Umbilical cord (tissue), 2 donors: Measurements from ENCODE around the gene BRD8. TPM values are rescaled to one million over a fixed set of nuclear protein-coding genes. Genes with fewer than 3 reads are reported as not detected.
A peak's percentile ranks its signal among the peaks of the same experiment; 100 is the strongest.
"Not testable (repeated sequence)": the region's sequence is repeated elsewhere in the genome, so short reads cannot be mapped to it uniquely, and the experiment has no call there.

Source experiments
- DNase-seq: peaks from one replicate; pipeline ENCODE4 v3.0.0-alpha.2; 2015; ENCODE audit warnings: low spot score
- total RNA-seq: library from RNA; depleted of rRNA; stranded (reverse); fragments of >200 nt; gene quantifications from one replicate; pipeline ENCODE4 v1.2.3, GENCODE V29; 2014; ENCODE audit warnings: low replicate concordance; ENCODE audit not compliant: insufficient read depth

Gene BRD8
- total RNA-seq, 1 donor from 2014 or later, result 19.3 TPM

DNA sequence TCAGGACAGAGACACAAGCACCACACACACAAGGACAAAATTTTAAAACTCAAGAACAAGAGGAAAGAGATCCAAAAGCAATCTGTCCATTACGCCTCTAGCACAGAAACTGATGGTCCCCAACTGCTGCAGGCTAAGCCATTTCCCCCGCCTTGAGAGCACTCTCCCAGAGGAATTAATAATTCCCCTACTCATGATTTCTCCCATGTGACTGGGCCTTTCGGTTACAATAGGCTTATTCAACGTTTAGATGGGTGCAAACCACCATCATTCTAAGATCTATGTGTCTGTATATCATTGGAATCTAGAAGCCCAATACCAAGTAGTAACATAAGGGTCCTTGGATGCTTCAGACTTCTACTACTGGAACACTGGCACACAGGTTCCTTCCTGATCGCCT is 18.8 kb downstream of the BRD8 start:
- DNase-seq, result no peak

DNA sequence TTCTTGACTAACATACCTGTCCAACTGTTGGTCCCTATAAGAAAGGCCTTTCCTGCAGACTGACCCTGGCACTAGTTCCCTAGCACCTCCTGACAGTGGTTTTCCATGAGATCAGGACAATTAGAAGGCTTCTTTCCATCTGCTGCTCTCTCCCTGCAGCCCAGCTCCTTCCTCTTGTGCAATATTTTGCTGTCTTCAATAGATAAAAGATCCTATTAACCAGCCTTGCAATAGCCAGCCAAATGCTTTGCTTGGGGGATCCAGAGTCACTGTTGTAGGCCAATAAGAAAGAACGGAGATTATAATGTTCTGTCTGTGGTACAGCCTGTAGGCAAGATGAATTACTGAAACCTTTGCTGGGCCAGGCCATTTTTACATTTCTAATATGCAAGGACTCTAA is 20.8 kb downstream of the BRD8 start:
- no peak for DNase-seq

DNA sequence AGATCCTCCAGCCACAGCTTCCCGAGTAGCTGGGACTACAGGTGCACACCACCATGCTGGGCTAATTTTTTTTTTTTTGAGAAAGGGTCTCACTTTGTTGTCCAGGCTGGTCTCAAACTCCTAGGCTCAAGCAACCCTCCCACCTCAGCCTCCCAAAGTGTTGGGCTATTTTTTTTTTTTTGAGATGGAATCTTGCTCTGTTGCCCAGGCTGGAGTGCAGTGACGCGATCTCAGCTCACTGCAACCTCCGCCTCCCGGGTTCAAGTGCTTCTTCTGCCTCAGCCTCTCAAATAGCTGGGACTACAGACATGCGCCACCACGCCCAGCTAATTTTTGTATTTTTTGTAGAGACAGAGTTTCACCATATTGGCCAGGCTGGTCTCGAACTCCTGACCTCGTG is 22.5 kb downstream of the BRD8 start:
- DNase-seq, result not testable (repeated sequence)

DNA sequence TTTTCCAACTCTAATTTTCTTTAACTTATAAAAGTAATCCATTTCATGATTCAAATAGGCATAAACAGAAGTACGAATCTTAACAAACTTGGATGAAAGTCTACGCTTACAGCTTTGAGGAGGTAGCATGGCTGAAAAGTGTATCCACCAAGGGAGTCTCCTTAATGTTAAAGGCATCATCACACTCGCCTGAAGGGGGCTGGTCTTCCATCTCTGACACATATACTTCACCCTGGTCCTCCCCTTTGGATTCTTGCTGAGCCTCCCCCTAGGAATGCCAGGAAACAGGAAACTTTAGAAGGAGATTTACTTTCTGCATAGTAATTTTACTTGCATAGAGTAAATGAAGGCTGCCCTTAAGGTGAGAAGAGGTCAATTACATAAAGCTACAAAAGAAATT is 28.9 kb downstream of the BRD8 start:
- no peak for DNase-seq

DNA sequence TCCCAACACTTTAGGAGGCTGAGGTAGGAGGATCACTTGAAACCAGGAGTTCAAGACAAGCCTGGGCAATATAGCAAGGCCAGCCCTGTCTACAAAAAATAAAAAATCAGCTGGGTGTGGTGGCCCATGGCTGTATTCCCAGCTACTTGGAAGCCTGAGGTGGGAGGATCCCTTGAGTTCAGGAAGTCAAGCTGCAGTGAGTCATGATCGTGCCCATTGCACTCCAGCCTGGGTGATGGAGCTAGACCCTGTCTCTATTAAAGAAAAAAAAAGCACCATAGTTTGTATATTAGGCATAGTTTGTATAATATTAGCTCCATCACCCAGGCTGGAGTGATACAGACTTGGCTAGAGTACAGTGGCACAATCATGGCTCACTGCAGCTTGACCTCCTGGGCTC is 29.6 kb downstream of the BRD8 start:
- peak; percentile 80 for DNase-seq

DNA sequence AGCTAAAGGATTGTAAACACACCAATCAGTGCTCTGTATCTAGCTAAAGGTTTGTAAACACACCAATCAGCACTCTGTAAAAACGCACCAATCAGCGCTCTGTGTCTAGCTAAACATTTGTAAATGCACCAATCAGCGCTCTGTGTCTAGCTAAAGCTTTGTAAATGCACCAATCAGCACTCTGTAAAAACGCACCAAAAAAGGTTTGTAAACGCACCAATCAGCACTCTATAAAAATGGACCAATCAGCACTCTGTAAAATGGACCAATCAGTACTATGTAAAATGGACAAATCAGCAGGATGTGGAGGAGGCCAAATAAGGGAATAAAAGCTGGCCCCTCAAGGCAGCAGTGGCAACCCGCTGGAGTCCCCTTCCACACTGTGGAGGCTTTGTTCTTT is 34.9 kb downstream of the BRD8 start:
- not testable (repeated sequence) for DNase-seq

DNA sequence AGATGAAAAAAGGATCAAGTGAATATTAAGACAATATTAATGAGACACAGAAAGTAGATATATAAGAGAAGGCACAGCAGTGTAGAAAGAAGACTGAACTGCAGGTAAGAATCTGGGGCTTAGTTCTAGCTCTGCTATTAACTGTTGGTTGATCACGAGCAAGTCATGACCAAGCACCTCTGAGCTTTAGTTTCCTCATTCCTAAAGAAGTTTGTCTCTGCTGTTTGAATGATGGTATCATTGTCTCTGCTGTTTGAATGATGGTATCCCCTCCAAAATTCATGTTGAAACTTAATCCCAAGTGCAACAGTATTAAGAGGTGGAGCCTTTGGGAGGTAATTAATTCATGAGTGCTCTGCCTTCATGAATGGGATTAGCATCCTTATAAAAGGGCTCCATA is 36.7 kb downstream of the BRD8 start:
- DNase-seq, result no peak

DNA sequence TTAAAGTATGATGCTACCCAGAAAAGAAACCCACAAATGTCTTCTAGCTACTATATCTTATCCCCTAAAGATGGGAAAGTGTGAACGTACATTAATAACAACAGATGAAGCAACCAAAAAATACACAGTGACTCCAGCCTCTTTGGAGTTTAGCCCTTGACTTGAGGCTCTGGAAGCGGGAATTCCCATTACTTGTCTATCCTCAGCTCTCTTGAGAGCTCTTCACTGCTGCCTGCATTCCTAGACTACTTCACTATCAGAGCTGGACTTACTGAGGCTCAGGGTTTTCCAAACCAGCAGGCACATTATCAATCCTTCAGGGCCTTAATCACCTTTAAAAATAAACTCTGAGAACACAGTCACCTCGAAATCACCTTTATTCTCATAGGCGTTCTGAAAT is 38.2 kb downstream of the BRD8 start:
- peak; percentile 28 for DNase-seq

DNA sequence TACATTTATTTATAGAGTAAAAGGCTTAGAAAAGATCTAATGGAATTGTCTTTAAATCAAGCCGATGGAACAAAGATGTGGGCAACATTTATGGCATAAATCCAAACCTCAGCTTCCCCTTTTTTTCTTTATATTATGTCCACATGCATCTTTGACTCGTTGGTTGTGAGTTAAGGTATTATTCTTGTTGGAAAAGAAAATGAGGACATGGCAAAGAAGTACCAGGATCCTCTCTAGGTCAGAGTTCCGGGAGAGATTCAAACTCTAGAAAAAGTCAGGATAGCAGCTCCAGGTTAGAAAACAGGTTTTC is 38.7 kb downstream of the BRD8 start:
- DNase-seq, result no peak

DNA sequence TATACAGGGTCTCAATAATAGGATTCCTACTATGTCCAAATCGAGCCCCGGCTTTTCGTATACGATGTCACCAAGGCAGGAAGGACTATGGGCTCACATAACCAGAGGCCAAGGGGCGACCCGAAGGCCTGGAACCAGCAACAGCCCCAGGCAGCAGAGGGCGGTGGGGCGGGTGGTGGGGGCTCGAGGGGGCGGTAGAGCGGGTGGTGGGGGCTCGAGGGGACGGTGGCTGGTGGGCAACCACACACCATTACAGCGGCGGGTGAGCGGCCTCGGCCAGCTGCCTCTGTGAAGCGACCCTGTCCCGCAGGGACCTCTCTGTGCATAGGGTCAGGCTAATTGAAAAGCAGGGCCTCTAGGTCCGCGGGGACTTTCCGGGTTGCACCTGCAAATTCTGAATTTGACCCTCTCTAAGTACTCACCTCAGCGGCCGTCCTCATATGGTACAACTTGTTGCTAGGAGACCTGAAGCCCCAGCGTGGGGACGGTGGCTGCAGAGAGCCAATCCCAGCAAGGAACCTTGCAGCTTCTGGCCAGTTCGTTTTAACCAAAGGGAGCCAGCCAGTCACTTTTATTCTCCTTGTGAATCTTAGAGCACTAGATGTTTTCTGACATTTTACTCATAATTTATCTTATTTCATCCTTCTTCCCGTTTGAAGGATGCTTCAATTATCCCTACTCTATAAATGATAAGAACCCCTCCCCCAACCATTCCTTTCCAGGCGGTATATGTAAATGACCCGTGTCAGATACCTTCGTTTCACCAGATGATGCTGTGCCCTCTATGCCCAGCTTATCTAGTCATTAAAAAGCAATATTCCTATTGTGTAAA is 39.3 kb downstream of the BRD8 start, which contains the start of gene NME5:
Gene NME5, minus strand, starts transcription at position 480 of the 832 bp plus-strand sequence. CDS start 648 bp downstream, outside the sequence.
- peak; percentile 64 for DNase-seq

DNA sequence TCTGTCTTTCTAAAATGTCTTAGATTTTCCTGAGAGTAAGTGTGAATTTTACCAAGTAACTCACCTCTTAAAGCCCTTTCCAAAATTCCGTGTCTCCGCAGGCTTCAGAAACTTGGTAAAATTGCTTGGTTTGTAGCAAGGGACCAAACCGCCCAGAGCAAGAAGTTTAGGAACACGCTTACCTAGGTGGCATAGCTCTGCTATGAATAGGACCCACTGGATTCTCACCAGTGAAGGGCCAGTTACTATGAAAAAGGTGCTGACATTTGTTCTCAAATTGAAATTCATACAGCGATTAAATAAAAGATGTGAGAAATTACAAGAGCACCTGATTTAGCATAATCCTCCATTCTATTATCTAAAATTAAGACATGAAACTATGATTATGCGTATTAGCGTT is 45.9 kb downstream of the BRD8 start:
- DNase-seq, result no peak

DNA sequence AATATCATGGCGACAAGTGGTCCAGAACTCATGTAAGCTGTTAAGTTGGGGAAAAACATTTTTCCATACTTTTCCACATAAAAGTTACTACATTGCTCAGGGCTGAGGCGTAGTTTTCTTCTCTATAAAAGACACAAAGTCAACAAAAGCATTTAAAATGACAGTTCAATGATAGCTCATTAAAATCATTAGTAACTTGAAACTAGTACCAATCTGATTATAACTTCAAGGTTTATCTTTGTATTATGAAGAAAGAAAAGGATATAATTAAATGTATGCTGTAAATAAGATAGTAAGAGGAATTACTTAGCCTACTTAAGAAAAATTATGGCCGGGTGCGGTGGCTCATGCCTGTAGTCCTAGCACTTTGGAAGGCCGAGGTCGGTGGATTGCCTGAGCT is 49.1 kb downstream of the BRD8 start:
- no peak for DNase-seq

DNA sequence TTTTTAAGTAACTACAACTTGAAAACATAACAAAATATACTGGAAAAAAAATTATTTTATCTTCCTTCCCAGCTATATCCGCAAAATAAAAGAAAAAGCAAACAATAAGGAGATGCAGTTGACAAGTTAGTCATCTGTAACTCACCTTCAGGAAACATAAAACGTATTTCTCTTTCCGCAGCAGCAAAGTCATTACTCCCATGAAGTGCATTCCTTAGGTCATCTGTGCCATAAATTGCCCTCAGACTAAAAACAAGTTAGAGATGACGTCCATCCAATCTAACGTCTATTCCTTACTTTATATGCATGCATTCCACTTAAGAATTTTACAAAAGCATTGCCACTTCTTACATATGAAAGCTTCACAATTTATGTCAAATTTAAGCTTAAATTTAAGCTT is 50.1 kb downstream of the BRD8 start:
- no peak for DNase-seq

DNA sequence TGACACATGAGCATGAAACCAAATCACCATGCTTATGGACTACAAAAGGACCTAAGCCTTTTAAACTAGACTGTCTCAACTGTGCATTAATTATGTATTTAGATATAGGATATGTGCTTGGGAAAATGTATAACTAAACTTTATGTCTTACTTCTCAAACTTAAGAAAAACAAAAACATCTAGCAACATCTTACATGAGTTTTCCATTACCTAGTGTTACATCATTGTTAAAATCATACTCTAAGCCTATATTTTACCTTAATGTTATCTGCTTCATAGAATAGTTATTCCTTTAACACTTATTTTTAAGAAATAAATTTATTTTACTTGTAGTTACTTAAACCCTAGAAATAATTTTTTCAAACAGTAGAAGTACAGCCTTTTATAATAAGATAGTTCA is 63.2 kb downstream of the BRD8 start:
- no peak for DNase-seq

DNA sequence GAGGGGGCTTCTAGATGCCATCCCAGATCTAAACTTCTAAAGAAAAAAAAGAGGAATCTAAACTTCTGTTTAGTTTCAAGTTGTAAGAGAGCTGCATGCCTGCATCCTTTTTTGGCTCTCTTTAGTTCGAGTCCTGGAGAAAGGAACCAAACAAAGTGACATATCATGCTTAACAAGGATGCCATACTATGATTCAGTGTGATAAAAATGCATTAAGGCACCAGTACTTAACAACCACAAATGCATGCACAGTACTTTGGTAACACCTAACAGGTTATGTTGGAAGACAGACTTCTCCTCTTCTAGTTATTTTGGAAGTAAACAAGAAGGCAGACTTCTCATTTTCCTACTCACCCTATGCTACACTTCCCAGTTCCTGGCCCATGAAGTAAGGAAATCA is 66.5 kb downstream of the BRD8 start:
- DNase-seq, result no peak

DNA sequence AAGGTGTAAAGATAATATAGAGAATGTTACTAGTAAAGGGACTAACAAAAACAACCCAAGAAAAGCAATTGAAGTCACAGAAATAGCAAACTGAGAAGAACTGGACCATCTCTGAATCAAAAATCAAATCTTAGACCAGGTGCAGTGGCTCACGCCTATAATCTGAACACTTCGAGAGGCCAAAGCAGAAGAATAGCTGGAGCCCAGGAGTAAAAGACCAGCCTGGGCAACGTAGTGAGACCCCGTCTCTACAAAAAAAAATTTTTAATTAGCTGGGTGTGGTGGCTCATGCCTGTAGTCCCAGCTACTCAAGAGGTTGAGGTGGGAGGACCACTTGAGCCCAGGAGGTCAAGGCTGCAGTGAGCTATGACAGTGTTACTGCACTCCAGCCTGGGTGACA is 67.2 kb downstream of the BRD8 start:
- DNase-seq, result no peak

DNA sequence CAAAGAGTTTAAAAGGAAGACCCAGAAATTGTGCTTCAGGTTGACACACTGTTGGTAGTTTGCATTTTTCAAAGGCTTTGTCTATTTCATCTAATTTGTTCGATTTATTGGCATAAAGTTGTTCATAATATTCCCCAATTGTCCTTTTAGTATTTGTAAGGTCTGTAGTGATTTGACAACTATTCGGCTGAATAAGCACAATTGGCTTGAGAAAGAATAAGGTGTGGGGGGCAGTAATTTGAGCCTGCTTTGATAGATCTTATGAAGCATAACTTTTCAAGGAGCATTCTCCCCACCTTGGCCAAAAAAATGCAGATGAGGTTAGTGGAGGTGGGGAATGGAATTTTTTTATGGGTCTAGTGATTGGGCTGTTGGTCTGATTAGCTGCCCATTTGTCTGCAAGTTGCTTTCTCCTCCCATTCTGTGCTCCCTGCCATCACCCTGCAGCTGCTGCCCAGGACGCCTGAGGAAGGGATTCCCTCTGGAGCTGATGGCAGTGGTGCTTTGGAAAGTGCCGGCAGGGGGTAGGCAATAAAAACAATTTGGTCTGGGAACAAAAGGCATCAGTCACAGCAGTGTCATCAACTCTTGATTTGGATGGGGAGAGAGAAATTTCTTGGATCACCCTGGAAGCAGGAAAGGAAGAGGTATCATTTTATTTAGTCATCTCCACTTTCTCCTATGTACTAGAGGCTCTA is 68.0 kb downstream of the BRD8 start:
- DNase-seq, result no peak

DNA sequence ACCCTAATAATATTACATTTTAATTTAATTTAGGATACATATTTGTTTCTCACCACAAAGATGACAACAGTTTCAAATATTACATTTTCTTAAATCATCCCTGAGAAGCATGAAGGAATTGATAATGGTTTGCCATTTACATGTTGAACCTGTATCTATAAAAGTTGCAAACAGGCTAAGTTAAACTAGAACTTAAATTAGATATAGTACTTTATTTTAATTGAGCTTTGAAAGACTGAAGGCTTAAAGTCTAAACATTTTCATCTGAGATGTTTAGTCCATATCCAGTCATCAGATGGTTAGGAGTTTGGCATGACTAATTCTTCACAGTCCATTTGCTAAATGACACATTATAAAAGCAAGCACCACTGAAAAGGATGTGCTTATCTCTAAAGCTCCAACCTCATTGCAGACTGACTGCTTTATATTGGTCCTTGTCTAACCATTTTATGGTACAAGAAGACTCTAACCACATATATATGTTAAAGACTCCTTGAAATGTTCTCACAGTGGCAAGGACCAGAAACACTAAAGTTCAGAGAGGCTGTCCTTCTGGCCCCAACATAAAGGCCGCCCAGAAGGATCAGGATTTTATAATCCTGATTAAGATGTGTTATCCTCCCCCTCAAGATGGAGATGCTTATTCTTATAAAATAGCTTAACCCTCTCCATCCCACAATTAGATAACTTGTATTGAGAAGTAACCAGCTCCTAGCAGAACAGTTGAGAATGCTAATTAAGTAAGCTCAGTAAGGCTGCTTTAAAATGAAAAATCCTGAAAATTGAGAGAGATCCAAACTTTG is 68.8 kb downstream of the BRD8 start:
- DNase-seq, result no peak

DNA sequence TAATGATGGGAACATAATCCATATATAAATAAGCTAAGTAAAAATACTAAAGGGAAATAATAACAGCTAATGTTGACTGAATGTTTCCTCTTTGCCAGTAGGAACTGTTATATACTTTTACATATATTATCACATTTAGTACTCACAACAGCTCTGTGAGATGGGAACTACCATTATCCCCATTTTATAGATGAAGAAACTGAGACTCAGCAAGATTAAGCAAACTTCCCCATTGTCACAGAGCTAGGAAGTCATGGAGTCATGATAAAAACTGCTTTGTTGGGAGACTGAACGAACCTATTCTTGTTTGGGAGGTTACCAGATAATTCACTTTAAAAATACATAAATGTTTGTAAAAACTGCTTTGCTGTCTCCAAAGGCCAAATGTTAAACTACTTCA is 71.2 kb downstream of the BRD8 start:
- no peak for DNase-seq

DNA sequence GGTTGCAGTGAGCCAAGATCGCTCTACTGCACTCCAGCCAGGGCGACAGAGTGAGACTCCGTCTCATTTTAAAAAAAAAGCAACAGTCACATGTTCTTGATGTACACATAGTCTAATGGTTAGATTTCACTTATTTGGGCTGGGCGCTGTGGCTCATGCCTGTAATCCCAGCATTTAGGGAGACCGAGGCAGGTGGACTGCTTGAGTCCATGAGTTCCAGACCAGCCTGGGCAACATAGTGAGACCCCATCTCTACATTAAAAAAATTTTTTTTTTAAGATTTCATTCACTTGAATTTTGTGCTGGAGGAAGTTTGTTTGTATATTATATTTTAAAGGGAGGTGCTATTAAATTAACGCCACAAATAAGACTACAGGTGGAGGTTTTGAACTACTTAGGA is 72.7 kb downstream of the BRD8 start:
- DNase-seq, result no peak

DNA sequence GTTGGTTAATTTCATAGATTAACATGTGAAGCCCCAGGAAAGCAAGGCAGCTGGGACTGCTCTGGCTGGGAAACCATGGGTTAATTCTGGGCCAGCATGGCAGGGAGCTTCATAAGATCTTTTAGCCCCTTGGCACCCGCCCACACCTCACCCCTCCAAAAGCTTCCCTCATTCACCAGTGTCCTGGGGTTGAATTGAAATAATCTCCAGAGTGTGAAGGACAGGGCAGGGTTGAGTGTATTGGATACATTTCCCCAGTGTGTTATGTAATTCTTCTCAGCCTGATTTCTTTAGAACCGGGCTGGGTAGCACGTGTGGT is 75.2 kb downstream of the BRD8 start:
- no peak for DNase-seq

DNA sequence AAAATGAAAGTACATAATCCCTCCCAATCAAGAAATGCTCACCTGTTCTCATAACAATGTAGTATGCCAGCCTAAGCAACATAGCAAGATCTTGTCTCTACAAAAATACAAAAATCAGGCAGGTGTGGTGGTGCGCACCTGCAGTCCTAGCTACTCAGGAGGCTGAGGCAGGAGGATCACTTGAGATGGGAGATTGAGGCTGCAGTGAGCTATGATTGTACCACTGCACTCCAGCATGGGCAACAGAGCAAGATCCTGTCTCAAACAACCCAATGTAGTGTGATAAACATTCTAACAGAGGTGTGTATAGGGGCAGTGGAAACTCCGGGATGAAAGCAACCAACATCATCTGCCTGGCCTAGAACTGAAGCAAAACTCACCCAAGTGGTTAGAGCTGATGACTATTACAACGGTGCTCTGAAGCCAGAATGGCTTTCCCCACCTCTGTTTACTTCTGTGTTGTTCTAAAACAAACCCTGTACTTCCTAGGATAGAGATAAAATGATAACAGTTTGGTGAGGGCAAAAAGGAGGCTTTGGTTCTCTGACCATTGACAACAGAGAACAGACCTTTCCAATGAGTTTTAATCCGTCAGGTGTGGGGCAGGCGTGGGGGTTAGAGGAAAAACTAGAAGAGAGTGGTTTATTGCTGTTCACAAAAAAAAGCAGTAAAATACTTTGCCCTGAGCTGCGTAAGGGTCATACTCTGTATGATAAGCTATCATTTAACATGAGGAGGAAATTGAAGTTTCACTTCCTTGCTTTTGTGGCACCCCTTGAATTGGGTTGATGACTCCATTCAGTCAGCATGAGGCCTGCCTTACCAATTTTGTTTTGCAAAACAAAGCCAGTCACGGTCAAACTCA is 75.7 kb downstream of the BRD8 start:
- DNase-seq, result no peak
